Stimulated activated CD8-positive, alpha-beta memory T cell treated with anti-CD3 and anti-CD28 coated beads, Interleukin-15, amount 100 ng/mL, for 24 hours (primary cell): ENCODE measurements around the gene GNLY.

ENCODE experiments used
- DNase-seq: peaks from one replicate; pipeline ENCODE4 v3.0.0-alpha.2; 2020; ENCODE audit warnings: low read depth

The GNLY gene

DNA sequence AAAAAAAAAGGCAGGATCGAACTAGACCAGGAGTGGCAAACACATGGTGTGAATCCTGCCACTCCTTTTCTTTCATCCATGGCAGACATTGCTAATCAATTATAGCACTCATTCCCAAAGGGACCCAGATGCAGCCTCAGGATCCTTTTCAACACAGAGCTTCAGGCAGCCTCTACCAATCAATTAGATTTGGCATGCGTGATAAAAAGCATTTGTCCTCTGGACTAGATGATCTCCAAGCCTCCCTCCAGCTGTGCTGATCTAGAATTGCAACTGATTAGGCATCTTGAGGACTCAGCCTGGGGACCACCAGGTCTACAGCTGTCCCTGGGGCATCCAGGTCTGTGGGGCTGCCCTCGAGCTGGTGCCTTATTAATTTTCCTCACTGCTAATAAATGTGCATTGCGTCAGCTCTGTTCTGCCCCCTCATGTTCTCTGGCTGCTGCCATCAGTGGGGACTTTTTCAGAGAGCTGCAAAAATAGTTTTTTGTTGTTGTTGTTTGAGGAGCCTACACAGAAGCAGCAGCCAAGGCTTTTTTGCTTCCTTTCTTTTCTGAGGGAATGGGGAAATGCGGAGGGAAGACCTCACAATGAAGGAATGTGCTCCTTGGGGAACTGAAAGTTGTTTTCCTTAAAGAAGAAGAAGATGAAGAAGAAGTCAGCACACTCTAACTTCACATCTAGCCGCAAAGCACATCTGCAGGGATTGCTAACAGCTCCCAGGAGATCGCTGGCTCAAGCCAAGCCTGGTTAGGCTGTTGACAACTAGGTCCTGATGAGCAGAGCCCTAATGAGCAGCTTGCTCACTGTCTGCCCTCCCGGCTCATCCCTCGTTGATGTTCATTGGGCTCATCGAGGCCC, 50.8 kb downstream of the GNLY start:
- no peak for DNase-seq

DNA sequence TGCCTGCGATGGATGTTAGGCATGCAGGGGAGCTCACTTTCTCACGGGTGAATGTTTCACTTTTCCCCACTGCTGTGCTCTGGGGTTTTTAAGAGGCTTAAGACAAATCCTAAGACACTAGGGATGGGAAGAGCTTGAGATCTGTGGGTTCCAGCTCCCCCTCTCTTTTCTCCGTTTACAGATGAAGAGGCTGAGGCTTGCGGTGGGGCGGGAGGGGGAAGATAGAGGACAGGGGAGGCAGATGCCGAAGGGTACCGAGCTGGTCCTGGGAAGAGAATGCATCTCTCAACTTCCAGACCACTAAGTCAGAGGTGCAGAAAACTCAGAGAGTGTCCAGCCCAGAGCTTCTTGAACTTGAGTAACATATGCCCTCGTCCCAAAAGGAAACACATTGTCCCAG, 51.5 kb downstream of the GNLY start:
- no peak for DNase-seq

DNA sequence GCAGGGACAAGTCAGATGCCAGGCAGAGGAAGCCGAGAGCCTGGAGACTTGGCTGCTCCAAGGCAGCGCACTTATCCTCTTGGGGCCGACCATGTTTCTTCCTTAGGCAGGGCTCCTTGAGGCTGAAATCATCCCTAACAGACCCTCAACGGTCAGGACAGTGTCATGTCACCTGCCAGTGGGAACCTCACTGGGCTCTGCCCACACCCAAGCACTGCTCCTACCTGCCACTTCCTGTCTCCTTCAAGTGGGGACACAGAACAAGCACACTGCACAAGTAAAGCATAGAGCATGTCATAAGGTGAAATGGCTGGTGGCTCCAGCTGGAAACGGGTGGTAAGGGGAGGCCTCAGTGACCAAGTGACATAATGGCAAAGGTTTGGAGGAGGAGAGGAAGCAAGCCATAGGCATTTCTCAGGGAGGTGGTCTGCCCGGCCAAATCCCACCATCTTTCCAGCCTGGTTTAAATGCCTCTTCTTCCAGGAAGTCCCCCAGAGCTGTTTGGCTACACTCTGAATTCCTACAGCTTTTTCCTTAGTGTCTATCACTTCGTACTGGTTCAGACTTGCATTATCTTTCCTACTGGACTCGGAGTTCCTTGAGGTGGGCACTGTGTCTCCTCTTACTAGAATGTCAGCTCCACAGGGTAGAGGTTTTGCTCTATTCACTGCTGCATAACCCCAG, 52.3 kb downstream of the GNLY start:
- no peak for DNase-seq

DNA sequence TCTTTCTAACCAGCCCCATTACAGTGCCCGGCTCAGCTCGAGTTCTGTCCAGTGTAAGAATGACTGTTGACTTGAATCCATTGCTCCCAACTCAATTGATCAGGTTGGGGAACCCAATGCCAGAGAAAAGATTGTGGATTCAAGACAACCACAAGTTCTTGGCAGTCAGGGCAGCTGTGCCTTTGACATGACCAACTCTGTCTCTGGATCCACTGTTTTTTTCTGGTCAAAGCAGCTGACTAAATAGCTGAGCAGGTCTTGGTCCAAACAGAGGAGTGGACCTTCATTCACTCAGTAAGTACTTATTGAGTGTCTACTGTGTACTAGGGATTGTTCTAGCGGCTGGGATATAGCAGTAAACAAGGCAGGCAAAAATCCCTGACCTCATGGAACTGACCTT, 53.3 kb downstream of the GNLY start:
- DNase-seq = no peak

DNA sequence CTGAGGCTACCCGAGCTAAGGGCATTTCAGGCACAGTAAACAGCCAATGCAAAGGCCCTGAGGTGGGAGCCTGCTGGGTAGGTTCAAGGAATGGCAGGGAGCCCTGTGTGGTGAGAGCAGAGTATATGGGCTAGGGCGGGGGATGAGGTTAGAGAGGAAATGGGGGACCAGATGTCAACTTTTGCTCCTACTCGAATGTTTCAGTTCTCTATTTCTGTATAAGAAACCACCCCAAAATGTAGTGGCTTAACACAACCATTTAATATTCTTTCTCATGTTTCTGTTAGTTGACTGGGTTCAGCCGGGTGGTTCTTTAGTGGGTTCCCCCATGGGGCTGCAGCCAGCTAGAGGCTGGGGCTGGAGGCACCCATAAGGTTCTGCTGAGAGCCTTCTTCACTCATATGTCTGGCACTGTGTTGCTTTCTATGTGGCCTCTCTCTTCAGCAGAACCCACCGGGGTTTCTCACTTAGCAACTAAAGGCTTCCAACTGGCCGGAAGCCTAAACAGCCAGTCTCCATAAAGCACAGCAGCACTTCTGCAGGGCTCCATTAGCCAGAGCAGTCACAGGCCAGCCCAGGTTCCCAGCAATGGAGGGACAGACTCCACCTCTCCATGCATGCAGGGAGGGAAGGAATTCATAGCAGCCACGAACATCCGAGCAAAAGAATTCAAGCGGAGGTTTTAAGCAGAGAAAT, 54.0 kb downstream of the GNLY start:
- DNase-seq = no peak
